Karpas-422 (cell line): ENCODE data around the gene NALCN. TPM values are rescaled to one million over a fixed set of nuclear protein-coding genes. Genes with fewer than 3 reads are reported as not detected.

Experiments
- DNase-seq: peaks from one replicate; pipeline ENCODE4 v3.0.0-alpha.2; 2015
- H2AFZ ChIP-seq: fragments of 200-600 bp; sonication (generic); 2 replicates; pipeline ENCODE4 v1.6.1; 2014; ENCODE audit warnings: antibody characterized with exemption, low read length, mixed read lengths
- H3K27ac ChIP-seq: fragments of 200-600 bp; sonication (generic); 2 replicates; pipeline ENCODE4 v1.5.1; 2014; ENCODE audit warnings: mild to moderate bottlenecking, low read length, moderate library complexity
- H3K27me3 ChIP-seq: fragments of 200-600 bp; sonication (generic); 2 replicates; pipeline ENCODE4 v1.6.1; 2014; ENCODE audit warnings: low read length, mixed read lengths
- H3K36me3 ChIP-seq: fragments of 200-600 bp; sonication (generic); 2 replicates; pipeline ENCODE4 v1.6.1; 2014; ENCODE audit warnings: low read length, mixed read lengths; ENCODE audit not compliant: insufficient read depth
- H3K4me1 ChIP-seq: fragments of 200-600 bp; sonication (generic); 2 replicates; pipeline ENCODE4 v1.6.1; 2014; ENCODE audit warnings: mild to moderate bottlenecking, low read length, mixed read lengths
- H3K4me2 ChIP-seq: fragments of 200-600 bp; sonication (generic); 2 replicates; pipeline ENCODE4 v1.6.1; 2014; ENCODE audit warnings: low read length, low read depth, mild to moderate bottlenecking; ENCODE audit not compliant: poor library complexity, severe bottlenecking
- H3K4me3 ChIP-seq: fragments of 200-600 bp; sonication (generic); 2 replicates; pipeline ENCODE4 v1.5.1; 2014; ENCODE audit warnings: mild to moderate bottlenecking, antibody characterized with exemption, low read length, mixed read lengths
- H3K79me2 ChIP-seq: fragments of 200-600 bp; sonication (generic); 2 replicates; pipeline ENCODE4 v1.6.1; 2014; ENCODE audit warnings: mild to moderate bottlenecking, low read length, mixed read lengths
- H3K9ac ChIP-seq: fragments of 200-600 bp; sonication (generic); 2 replicates; pipeline ENCODE4 v1.6.0; 2014; ENCODE audit warnings: low read length
- H3K9me2 ChIP-seq: fragments of 200-600 bp; sonication (generic), shearing (Covaris generic); replicated peaks from 2 replicates; pipeline ENCODE4 v1.6.0; 2014; ENCODE audit warnings: mild to moderate bottlenecking, low read length, moderate library complexity; ENCODE audit not compliant: insufficient read depth
- H3K9me3 ChIP-seq: fragments of 300-700, 200-600 bp; sonication (generic); 2 replicates; pipeline ENCODE4 v1.6.1; 2014; ENCODE audit warnings: low read length, mixed read lengths
- H4K20me1 ChIP-seq: fragments of 200-600 bp; sonication (generic); 2 replicates; pipeline ENCODE4 v1.6.1; 2014; ENCODE audit warnings: mild to moderate bottlenecking, antibody characterized with exemption, low read length, low read depth; ENCODE audit not compliant: insufficient read depth
- total RNA-seq: library from RNA; depleted of rRNA; stranded (reverse); fragments of >200 nt; shearing (Covaris generic); gene quantifications from 2 replicates; pipeline ENCODE4 v1.2.3, GENCODE V29; 2014; ENCODE audit warnings: low replicate concordance

NALCN gene
- total RNA-seq, 1 experiment from 2014 or later, result 0.04 TPM

- Histone ChIP-seq H3K9ac (no peak overlapping the region), H3K36me3 (no peaks in the 10 kb centered on the region), H3K9me2 (no peaks in the 10 kb centered on the region), H4K20me1 (no peaks in the 10 kb centered on the region), H3K9me3 (no peaks in the 10 kb centered on the region), H3K27me3 (no peaks in the 10 kb centered on the region), H3K4me2 (no peak overlapping the region), H3K4me1 (no peaks in the 10 kb centered on the region), H3K4me3 (no peak overlapping the region), H2AFZ (no peak overlapping the region), H3K27ac (no peak overlapping the region), H3K79me2 (no peaks in the 10 kb centered on the region)
- DNase-seq, result no peak
Measured at GRCh38 chr13:101346161-101346560, 70.1 kb downstream of the NALCN start.

GRCh38 chr13:101343128-101343787 is 73.0 kb downstream of the NALCN start:
- no peak overlapping the region for H2AFZ ChIP-seq

GRCh38 chr13:101341464-101341863 is 74.8 kb downstream of the NALCN start:
- no peaks in the 10 kb centered on the region for H3K79me2 ChIP-seq
- no peak overlapping the region for H3K4me3 ChIP-seq
- H3K9ac ChIP-seq, result no peak overlapping the region
- H3K4me2 ChIP-seq, result no peak overlapping the region
- H3K27me3 ChIP-seq, result no peaks in the 10 kb centered on the region
- no peaks in the 10 kb centered on the region for H4K20me1 ChIP-seq
- no peak overlapping the region for H2AFZ ChIP-seq
- peaks cover 12% of the 10 kb centered on the region for H3K4me1 ChIP-seq
- H3K27ac ChIP-seq, result no peak overlapping the region
- H3K9me2 ChIP-seq, result no peaks in the 10 kb centered on the region
- DNase-seq, result no peak
- no peaks in the 10 kb centered on the region for H3K36me3 ChIP-seq
- no peaks in the 10 kb centered on the region for H3K9me3 ChIP-seq

More at GRCh38 chr13:101343128-101343787, 73.0 kb downstream of the NALCN start:
- Histone ChIP-seq H3K4me1 (peaks cover 12% of the 10 kb centered on the region), H3K27me3 (no peaks in the 10 kb centered on the region), H3K9me2 (no peaks in the 10 kb centered on the region), H3K27ac (no peak overlapping the region), H4K20me1 (no peaks in the 10 kb centered on the region), H3K4me2 (no peak overlapping the region), H3K4me3 (no peak overlapping the region), H3K9me3 (no peaks in the 10 kb centered on the region), H3K9ac (no peak overlapping the region), H3K79me2 (no peaks in the 10 kb centered on the region), H3K36me3 (no peaks in the 10 kb centered on the region)
- no peak for DNase-seq

- H3K36me3 ChIP-seq, result no peaks in the 10 kb centered on the region
- H3K79me2 ChIP-seq, result no peaks in the 10 kb centered on the region
- no peak overlapping the region for H3K9ac ChIP-seq
- H3K27ac ChIP-seq, result no peak overlapping the region
- H4K20me1 ChIP-seq, result no peaks in the 10 kb centered on the region; the same call in 1 of the 2 replicates
- peak overlapping the region; percentile 19; the same call in 1 of the 2 replicates for H3K4me3 ChIP-seq
- H3K9me2 ChIP-seq, result no peaks in the 10 kb centered on the region
- no peak for DNase-seq
- peaks cover 12% of the 10 kb centered on the region for H3K4me1 ChIP-seq
- H3K4me2 ChIP-seq, result peak overlapping the region; percentile 55
- no peaks in the 10 kb centered on the region for H3K27me3 ChIP-seq
- no peak overlapping the region for H2AFZ ChIP-seq
- H3K9me3 ChIP-seq, result no peaks in the 10 kb centered on the region
Measured at GRCh38 chr13:101339202-101339601, 77.1 kb downstream of the NALCN start.

GRCh38 chr13:101332583-101332982 is 83.7 kb downstream of the NALCN start:
- Histone ChIP-seq H3K27ac (no peak overlapping the region), H3K36me3 (no peaks in the 10 kb centered on the region), H2AFZ (0 out of 2 replicates have a peak overlapping the region, but pooled peaks have one; percentile 5), H3K4me2 (peak overlapping the region; percentile 41), H3K4me1 (peaks cover 9% of the 10 kb centered on the region), H3K4me3 (no peak overlapping the region), H3K9ac (no peak overlapping the region), H4K20me1 (no peaks in the 10 kb centered on the region; the same call in 1 of the 2 replicates), H3K79me2 (no peaks in the 10 kb centered on the region), H3K9me3 (no peaks in the 10 kb centered on the region), H3K9me2 (no peaks in the 10 kb centered on the region), H3K27me3 (no peaks in the 10 kb centered on the region)
- DNase-seq, result no peak

- H3K27ac ChIP-seq, result no peak overlapping the region
- H4K20me1 ChIP-seq, result no peaks in the 10 kb centered on the region; the same call in 1 of the 2 replicates
- H3K4me1 ChIP-seq, result peaks cover 9% of the 10 kb centered on the region
- H3K4me2 ChIP-seq, result no peak overlapping the region
- no peaks in the 10 kb centered on the region for H3K79me2 ChIP-seq
- no peaks in the 10 kb centered on the region for H3K9me3 ChIP-seq
- DNase-seq, result no peak
- no peaks in the 10 kb centered on the region for H3K9me2 ChIP-seq
- peak overlapping the region; percentile 18; the same call in 1 of the 2 replicates for H2AFZ ChIP-seq
- H3K27me3 ChIP-seq, result no peaks in the 10 kb centered on the region
- H3K4me3 ChIP-seq, result no peak overlapping the region
- H3K9ac ChIP-seq, result no peak overlapping the region
- no peaks in the 10 kb centered on the region for H3K36me3 ChIP-seq
Measured at GRCh38 chr13:101331731-101332130, 84.6 kb downstream of the NALCN start.

GRCh38 chr13:101327871-101328270 is 88.4 kb downstream of the NALCN start:
- Histone ChIP-seq H3K36me3 (no peaks in the 10 kb centered on the region), H3K9me2 (no peaks in the 10 kb centered on the region), H3K27ac (no peak overlapping the region)

GRCh38 chr13:101326710-101327109 is 89.6 kb downstream of the NALCN start:
- H3K9me3 ChIP-seq, result no peaks in the 10 kb centered on the region
- no peaks in the 10 kb centered on the region for H3K27me3 ChIP-seq
- H3K9me2 ChIP-seq, result no peaks in the 10 kb centered on the region
- no peaks in the 10 kb centered on the region for H3K36me3 ChIP-seq
- H3K4me2 ChIP-seq, result no peak overlapping the region
- no peak overlapping the region for H3K9ac ChIP-seq
- H3K79me2 ChIP-seq, result no peaks in the 10 kb centered on the region
- no peak overlapping the region for H3K4me3 ChIP-seq
- H2AFZ ChIP-seq, result no peak overlapping the region
- no peaks in the 10 kb centered on the region for H3K4me1 ChIP-seq
- no peaks in the 10 kb centered on the region for H4K20me1 ChIP-seq
- H3K27ac ChIP-seq, result no peak overlapping the region
- no peak for DNase-seq

More at GRCh38 chr13:101327871-101328270, 88.4 kb downstream of the NALCN start:
- no peak overlapping the region for H3K4me3 ChIP-seq
- H2AFZ ChIP-seq, result no peak overlapping the region
- no peak for DNase-seq
- H3K4me2 ChIP-seq, result no peak overlapping the region
- peaks cover 8% of the 10 kb centered on the region for H3K4me1 ChIP-seq
- no peaks in the 10 kb centered on the region for H4K20me1 ChIP-seq
- no peaks in the 10 kb centered on the region for H3K27me3 ChIP-seq
- no peaks in the 10 kb centered on the region for H3K9me3 ChIP-seq
- H3K9ac ChIP-seq, result no peak overlapping the region
- no peaks in the 10 kb centered on the region for H3K79me2 ChIP-seq
